Femur (tissue), 1 donor: Measurements from ENCODE around the gene CTDSP2.
A peak's percentile ranks its signal among the peaks of the same experiment; 100 is the strongest.
"Not testable (repeated sequence)": the region's sequence is repeated elsewhere in the genome, so short reads cannot be mapped to it uniquely, and the experiment has no call there.

Source experiments
- DNase-seq: peaks from one replicate; pipeline ENCODE4 v3.0.0-alpha.2; 2017

CTDSP2 gene

DNA sequence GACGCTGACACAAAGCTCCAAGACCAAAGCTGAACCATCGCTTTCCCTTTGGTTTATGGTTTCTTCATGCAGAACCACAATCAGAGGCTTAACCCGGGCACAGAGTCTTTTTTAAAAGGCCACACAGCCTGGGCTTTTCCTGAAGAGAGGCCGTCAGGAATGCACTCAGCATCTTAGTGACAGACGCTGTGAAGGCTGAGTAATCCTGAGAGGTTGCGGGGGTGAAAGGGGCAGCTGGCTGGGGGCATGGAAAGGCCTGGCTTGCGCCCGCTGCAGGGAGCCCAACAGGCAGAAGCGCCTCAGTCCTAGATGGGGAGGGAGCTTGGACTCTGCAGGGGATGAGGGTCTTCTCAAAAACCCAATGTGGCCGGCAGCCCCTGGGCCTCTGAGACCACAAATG, 13.6 kb downstream of the CTDSP2 start:
- DNase-seq, result no peak

DNA sequence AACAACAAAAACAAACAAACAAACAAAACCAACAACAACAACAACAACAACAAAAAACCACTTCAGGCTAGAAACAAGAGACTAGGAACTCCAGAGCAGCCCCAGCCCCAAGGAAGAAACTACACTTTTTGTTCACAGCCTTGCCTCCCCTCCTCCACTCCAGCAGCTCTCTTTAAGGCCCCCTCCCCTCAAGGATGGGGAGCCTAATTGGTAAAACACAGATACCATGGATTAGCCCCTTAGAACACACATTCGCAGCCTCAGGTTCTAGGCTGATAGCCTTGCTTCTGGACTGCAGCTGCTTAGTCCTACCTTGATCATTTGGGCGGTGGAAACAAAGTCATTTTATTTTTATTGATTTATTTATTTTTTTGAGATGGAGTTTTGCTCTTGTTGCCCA, 16.1 kb downstream of the CTDSP2 start:
- DNase-seq, result no peak

DNA sequence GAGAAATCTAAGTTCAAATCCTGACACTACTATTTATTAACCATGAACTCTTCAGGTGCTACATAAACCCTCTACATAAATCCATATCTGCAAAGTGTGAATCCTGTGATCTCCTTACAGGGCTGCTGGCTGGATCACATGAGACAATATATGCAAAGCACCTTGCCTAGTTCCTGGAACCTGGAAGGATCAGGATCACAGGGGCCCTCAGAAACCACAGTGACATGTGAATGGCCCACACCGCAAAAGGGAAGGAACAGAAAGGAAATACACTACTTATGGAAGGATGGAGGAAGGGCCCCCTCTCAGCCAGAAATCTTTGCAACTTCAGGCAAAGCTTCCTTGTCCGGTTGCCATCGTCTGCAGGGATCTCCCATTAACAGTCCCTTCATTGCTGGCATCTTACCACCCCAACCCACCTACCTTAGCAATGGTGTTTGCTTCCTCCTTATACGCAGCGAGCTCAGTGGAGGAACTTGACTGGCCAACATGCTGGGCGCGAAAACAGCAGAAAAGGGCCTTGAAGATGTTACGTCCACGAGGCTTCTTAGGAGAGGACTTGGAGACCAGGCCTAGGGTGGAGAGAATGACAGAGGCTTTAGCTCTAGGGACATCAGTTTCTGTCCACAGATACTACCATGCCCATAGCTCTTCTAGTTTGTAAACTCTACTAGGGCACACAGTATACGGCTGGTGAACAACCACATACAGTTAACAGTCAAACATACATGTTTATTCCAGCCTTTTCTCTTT, 17.3 kb downstream of the CTDSP2 start:
- no peak for DNase-seq

DNA sequence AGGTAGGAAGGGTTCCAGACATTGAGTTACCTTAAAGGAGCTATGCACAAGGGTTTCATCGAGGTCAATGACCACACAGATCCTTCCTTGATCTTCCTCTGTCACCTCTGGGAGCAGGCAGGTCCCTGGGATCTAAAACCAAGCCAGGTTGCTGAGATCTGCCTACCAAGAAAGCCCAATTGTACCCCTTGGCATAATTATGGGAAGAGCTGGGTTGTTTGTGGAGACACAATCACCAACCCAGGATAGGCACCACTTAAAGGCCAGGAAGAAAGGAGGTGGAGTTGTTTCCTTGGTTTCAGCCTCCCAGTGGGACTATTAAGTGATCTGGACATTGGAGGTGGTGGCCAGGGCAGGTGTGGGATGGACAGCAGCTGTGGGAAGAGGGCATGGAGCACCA, 19.6 kb downstream of the CTDSP2 start:
- no peak for DNase-seq

DNA sequence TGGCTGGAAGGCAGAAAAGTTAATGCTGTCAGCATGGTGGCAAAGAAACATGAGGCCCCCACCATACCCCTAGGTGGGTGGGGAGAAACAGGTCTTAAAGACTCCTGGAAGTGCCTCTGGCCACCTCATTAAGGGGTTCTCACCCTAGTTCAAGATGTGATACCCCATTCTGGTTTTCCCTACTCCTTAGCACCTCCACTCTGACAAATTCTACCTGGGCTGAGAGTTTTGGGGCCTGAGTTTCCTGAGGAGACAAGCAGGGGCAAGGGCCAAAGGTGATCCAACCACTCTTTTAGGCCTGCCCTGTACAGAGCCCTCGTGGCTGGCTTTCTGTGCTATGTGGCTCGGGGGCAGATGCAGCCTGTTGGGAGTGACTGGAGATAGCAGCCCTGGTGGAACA, 20.1 kb downstream of the CTDSP2 start:
- no peak for DNase-seq

DNA sequence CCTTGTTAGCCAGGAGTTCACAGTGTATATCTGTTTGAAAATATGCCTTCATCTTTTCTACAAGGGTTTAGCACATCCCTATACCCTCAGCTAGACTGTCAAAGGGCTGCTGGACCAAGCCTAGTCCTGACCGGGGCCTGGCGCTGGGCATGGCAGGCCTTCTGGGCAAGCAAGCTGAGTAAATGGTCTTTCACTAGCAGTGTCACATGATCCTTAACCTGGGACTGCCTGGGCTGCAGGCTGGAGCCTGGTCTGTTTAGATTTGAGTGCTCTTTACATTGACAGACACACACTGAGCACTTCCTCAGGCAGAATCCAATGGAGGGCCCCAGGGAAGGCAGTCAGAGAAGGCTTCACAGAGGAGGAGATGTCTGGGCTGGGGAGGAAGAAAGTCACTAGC, 21.1 kb downstream of the CTDSP2 start:
- DNase-seq, result no peak

DNA sequence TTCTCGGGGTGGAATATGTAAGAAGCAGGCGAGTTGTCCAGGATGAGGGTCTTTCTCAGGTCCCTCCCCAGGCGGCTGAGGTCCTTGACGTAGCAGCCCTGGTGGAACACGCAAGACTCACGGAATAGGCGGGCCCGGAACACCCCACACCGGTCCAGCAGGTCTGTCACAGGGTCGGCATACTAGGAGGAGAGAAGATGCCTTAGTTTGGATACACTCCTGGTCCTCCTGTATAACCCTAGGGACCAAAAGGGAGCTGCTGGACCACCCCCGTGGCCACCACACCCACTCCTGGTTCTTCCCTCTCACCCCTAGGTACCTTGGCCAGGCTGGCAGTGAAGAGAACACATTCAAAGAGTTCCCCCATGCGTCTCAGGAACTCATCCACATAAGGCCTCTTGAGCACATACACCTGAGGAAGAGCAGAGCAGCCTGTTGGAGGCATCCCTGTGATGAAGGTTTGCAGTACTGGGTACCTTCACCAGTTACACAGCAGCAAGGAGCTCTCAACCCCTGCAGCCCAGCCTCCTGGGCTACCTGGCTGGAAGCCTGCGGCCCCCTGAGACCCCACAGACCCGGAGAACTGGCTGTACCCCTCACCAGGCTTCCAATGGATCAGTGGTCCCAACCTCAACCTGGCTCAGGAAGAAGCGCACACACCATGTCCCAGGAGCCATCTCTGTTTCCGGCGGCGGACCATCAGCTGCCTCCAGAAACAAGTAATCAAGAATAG, 22.5 kb downstream of the CTDSP2 start:
- DNase-seq, result no peak

DNA sequence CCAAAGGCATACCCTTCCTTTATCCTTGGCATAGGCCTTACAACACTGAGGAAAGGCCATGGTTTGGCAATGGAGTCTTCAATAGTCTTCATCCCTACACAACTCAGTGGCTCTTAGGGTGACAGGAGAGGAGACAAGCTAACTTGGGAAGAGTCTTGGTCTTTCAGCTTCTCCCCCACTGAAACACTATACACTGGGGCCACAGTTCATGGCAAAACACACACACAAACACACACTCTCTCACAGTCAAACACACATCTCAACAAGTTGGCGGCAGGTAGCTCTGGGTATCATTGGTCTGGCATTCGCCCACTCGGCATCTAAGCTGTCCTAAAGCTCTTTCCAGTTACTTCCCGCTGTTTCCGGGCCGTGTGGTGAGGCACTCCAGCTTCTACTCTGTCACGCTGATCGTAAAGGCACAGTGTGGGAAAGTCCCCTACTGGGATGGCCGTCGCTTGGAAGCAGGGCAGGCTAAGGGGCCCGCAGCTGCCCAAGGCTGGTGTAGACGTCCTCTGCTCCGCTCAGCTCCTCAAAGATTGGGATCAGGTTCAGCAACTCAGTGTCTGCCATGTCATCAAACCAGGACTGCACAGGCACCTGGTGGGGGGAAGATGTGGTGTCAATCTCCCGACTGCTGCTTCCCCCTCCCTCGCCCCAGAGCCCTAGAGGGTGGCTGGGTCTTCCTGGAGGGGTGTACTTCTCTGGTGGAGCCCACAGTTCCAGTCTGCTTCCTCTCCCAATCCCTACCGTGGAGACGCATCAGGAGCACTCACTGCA, 23.2 kb downstream of the CTDSP2 start:
- no peak for DNase-seq

DNA sequence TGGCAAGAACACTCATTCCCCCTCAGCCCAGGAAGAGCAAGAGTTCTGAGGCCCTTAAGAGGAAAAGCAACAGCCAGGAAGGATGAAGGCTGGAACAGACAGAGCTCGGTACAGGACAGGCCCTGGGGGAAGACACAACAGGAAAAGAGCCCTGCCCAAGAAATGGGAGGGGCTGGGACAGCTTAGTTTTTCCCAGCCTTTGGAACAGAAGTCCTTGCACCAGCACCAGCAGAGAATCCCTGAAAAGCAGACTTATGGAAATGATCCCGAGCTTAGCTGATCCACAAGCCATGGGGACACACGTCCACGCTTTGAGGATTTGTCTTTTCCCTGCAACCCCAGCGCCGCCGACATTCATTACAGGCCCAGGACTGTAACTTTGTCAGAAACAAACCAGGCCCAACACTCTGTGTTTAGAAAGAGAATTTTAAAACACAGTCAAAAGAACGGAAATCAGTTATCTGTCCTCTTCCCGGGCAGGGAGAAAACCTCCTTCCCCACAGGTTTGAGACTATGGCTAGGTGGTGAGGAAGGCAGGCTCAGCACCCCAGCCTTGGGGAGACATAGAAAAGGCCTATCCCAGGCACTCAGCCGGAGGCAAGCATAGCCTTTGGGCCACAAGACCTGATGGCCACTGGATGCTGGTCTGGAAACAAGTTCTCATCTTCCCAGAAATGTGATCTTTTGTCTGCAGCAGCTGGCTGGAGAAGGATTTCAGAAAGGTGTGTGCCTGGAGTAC, 24.0 kb downstream of the CTDSP2 start:
- no peak for DNase-seq

DNA sequence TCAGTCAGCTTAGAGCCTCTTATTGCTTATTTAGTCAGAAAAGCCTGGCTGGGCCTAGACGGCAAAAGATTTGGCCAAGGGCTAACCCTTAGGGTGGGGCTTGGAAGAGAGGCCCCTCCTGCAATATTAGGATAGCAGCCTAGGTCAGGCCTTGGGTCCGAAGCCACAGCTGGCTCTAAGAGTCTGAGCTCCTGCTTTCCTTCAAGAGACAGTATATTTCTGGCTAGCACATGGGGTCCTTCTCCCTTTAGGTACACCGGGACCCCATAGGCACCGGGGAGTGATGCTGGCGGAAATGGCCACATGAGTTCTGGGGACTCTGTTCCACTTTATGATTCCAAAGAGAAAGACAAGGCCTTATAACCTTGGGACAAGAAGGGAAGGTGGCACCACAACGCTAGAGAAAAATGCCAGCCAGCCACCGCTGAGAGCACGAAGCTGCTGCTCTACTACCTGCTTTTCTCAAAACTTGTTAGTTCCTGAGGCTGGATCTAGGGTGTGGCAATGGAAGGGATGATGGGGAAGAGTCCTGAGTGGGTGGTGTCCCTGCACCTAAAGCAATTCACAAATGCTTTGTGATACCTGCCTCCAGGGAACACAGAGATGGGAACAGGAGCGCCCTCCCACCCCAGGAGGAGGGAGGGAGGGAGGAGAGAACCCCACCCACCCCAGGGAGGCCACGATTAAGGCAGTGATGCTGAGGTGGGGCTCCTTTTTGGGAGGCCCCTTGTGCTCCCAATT, 24.9 kb downstream of the CTDSP2 start:
- no peak for DNase-seq

DNA sequence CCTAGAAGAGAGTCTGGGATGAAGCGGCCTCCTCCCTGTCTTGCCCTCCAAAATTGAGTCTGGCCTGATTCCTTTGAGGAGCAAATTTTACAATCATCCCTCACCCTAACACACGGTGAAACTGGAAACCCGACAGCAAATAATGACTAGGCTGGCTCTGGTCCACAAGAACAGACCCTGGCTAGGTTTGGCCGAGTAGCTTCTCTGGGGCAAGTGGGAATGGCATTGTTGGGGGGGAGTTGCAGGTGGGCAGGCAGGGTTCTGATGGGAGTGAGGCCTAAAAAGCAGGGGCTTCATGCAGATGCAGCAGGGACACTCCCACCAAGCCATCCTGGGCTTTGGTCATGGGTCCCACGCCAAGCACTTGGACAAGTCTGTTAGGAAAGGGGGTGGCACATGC, 25.5 kb downstream of the CTDSP2 start:
- not testable (repeated sequence) for DNase-seq

DNA sequence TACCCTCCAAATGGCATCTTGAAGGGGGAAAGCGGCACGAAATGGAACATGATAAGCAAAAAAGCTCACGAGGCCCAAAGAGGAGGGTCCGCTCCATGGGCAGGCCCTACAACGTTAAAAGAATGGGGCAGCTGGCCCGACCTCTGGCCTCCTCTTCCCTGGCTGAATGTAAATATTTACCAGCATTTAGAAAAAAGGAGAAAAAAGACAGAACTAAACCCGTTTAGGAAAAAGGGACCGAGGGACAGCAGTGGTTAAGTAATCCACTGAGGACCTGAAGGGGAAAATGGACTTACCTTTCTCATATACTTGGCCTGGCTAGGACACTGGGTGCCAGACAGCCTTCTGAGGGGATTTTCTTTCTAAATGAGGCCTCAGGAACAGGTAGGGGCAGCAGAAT, 26.4 kb downstream of the CTDSP2 start:
- DNase-seq, result not testable (repeated sequence)

DNA sequence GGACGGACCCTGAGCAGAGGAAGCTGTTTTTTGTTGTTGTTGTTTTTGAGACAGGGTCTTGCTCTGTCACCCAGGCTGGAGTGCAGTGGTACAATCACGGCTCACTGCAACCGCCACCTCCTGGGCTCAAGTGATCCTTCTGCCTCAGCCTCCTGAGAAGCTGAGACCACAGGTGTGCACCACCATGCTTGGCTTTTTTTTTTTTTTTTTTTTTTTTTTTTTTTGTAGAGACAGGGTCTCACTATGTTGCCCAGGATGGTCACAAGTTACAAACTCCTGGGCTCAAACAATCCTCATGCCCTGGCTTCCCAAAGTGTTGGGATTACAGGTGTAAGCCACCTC, 28.6 kb downstream of the CTDSP2 start:
- DNase-seq, result not testable (repeated sequence)

DNA sequence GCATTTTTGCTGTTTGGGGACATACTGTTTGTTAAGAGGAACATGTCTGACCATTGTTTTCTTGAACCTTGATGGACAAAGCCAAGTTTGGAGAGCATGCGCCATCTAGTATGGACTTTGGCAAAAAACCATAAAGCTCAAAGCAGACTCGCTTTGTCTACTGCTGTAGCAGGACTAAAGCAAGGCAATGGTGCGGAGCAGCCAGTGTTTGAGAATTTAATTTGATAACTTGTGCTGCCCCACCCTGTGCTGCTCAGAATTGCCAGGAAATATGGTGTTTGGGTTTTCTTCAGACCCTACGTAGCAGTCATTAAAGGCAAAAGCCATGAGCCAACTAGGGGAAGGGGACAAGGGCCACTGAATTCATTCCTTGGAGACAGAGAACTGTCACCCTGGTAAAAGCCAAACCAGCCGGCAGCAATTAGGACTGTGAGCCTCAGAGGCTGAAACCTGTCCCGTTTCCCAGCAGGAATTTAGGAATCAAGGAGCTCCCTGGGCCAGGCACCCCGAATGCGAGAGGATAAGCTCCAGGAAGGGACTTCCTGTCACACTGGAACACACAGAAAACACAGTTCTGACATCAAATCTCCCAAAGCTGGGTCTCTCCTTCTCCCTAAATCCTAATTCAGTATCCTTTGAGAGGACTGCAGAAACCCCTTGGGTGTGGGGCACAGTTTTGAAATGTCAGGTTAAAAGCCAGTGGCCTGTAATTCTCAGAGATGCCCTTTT, 29.1 kb downstream of the CTDSP2 start:
- DNase-seq, result no peak

DNA sequence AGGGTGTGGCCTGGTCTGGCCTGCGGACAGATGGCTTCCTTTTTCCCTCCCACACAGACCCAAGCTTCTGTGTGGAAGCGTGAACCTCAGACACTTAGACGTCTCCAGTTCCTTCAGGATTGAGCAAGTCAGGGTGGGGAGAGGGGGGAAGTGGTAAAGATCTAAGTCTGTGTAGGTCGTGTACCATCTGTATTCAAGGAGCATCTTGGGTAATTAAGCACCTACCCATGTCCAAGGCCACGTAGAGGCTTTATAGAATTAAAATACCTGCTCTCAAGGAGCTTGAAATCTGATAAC, 29.7 kb downstream of the CTDSP2 start:
- DNase-seq, result no peak

DNA sequence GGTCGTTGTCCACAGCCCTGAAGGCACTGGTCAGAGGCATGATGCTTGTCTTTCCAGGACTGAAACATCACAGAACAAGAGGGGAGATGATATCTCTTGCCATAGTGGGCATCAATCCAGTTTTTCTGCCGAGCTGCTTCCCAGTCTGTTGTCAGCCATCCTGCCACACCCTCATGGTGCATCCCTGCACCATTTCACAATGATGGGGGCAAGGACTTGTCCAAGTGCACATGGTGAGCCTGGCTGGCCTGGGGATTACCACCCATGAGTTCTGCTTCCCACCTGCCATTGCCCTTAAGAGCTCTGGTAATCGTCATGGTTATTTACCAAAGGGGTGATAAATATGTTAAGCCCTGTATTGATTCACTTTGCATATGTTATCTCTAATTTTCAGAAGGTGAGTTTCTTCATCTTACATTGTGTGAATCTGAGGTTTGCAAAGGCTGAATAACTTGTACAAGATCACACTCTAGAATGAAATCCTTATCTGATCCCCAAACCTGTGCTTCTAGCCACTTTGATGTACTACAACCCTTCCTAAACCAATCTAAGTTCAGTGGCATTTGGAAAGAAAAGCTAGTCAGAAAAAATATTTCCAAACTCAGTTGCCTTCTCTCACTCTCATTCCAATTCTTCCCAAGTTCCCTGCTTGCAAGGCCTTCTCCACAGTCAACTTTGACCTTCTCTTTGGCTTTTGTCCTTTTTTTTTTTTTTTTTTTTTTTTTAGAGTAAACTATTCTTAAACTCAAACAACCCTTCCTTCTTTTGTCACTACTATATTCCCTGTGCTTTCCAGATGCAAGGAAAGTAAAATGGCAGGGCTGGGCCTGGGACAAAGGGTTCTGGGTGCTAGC, 30.3 kb downstream of the CTDSP2 start:
- no peak for DNase-seq

DNA sequence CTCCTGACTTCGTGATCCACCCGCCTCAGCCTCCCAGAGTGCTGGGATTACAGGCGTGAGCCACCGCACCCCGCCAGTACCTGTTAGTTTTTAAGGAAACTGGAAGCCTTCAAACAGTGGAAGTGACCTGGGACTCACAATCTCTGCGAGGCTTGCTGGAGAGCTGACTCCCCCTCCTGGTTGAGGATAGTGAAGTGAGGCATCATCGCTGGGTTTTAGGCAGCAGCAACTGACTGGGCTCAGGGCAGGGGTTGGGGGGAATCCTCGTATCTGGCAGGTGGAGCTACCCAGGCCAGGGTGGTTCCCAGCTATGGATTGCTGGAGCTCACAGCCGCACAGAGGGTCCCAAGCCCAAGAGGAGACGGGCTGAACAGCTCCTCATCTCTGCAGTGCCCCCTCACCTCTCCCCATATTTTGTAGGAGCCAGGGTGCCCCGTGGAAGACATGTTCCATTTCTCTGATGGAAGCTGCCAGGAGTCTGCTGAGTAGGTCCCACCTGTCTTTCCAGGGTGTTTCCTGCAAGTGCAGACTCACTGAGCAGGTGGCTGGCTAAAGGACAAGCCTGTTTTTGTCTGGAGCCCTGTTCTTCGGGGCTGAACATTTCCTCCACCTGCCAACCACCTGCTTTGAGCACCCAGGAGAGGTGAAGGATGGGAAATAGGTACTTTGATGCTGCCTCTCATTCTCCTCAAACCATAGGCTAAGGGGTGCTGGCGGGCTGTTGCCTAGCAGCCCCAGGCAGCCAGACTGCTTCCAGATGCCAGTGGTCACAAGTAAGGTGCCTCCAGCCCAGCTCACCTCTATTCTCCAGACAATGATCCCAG, 31.1 kb downstream of the CTDSP2 start:
- no peak for DNase-seq

DNA sequence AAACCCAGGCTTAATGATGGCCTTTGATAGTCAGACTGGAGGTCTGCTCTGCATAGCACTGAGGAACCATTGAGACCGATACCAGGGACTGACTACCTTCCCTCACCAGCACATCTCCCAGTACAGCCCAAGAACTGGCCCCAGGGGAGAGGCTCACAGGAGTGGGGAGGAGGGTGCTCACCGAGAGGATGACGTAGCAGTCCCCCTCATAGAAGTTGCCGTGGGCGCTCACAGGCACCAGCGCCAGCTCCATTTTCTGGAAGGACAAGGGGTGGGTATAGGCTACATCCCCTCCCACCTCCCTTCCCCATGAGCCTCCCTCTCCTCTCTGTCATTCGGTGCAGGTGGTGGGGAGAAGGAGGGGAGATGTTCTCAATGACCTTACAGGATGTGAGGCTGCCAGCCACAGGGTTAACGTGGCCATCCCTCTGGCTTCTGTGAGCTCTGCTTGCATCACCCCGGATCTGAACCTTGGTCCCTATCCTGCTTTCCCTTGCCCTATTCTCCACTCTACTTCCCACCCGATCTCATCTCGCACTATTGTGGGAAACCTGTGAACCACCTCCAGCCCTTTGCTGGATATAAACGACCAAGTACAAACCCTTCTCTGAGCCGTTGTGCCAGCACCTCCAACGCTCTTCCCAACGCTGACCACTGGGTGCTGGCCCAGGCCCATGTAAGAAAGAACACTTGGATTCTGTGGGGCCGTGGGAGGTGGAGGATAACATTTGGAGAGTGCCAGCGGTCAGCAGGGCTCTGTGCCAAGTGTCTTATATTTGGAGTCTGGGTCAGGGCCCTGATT, 32.4 kb downstream of the CTDSP2 start:
- peak; percentile 60 for DNase-seq
